Lung (tissue), 12 donors: ENCODE results near the gene AMBRA1. TPM values are rescaled to one million over a fixed set of nuclear protein-coding genes. Genes with fewer than 3 reads are reported as not detected.

Experiments used
- ATAC-seq: fragments of 200-7000 bp; cut with Tn5 transposase; one replicate; pipeline ENCODE4 v1.9.1; 2020; ENCODE audit warnings: moderate number of reproducible peaks; ENCODE audit not compliant: insufficient read depth, low FRiP score
- DNase-seq, 3 donors: peaks; one replicate each; pipeline ENCODE4 v3.0.0-alpha.2; 2013 to 2017
- H3K27ac ChIP-seq, 2 donors: one replicate each; pipeline ENCODE4 v1.5.1; 2013; ENCODE audit warnings: mild to moderate bottlenecking in 2 of 2, moderate library complexity in 2 of 2, control low read depth in 1 of 2, inconsistent platforms in 1 of 2, low read depth in 1 of 2, low read length in 1 of 2
- H3K27me3 ChIP-seq, 3 donors: one replicate each; pipeline ENCODE4 v1.5.1; 2013; ENCODE audit warnings: low read length in 2 of 3; ENCODE audit not compliant: control insufficient read depth in 3 of 3, insufficient read depth in 3 of 3
- H3K36me3 ChIP-seq, 4 donors: one replicate each; pipeline ENCODE4 v1.5.1; 2013; ENCODE audit warnings: low read length in 4 of 4, mild to moderate bottlenecking in 1 of 4, moderate library complexity in 1 of 4; ENCODE audit not compliant: control insufficient read depth in 4 of 4, insufficient read depth in 4 of 4
- H3K4me1 ChIP-seq, 5 donors: one replicate each; pipeline ENCODE4 v1.5.1; 2013; ENCODE audit warnings: low read length in 5 of 5, mild to moderate bottlenecking in 2 of 5, moderate library complexity in 1 of 5; ENCODE audit not compliant: control insufficient read depth in 5 of 5, insufficient read depth in 5 of 5
- H3K4me3 ChIP-seq: one replicate; pipeline ENCODE4 v1.5.1; 2013; ENCODE audit warnings: mild to moderate bottlenecking, control low read depth, moderate library complexity
- H3K9ac ChIP-seq, 2 donors: one replicate each; pipeline ENCODE4 v1.5.1; 2013; ENCODE audit warnings: low read length in 2 of 2, control low read depth in 1 of 2; ENCODE audit not compliant: insufficient read depth in 1 of 2
- H3K9me3 ChIP-seq, 4 donors: one replicate each; pipeline ENCODE4 v1.5.1; 2013; ENCODE audit warnings: low read length in 3 of 4, mild to moderate bottlenecking in 1 of 4, moderate library complexity in 1 of 4; ENCODE audit not compliant: control insufficient read depth in 4 of 4, insufficient read depth in 3 of 4
- CTCF ChIP-seq: IDR thresholded peaks from 2 replicates; pipeline ENCODE4 v1.5.1; 2012; ENCODE audit warnings: mild to moderate bottlenecking; ENCODE audit errors: control extremely low read depth, extremely low read depth
- WGBS, 2 donors: extraction: QIAGEN DNeasy Blood & Tissue Kit; methylation state at CpG; one replicate each; pipeline ENCODE4 v1.1.7; 2013; 5-methylcytosine and 5-hydroxymethylcytosine counted together
- polyA plus RNA-seq, 2 donors: library from polyadenylated mRNA; stranded (reverse); fragments of 200-250 nt; gene quantifications; one replicate each; pipeline ENCODE4 v1.2.1, GENCODE V29; 2013
- total RNA-seq, 2 donors: library from RNA; depleted of rRNA in 1 of 2; stranded (reverse); fragments of >200 nt in 1 of 2; gene quantifications; one replicate each; pipeline ENCODE4 v1.2.1, GENCODE V29; 2014 to 2021
- donor health status: control.
- donor health status: control.
- donor health status: Bipolar disorder and iron deficiency.
- donor health status: healthy.
- donor health status: DM: yes; HTN: yes; CAD: no.

Gene AMBRA1
- total and polyA plus RNA-seq, 4 donors, result 7.4 to 41.2 (median 23.7) TPM

- Histone ChIP-seq H3K27ac (no peak overlapping the region), H3K9ac (no peak overlapping the region), H3K9me3 (no peaks in the 10 kb centered on the region), H3K36me3 (no peaks in the 10 kb centered on the region), H3K4me1 (peaks cover 0 to 20% (median 6%) of the 10 kb centered on the region in 5 donors), H3K4me3 (no peak overlapping the region), H3K27me3 (no peaks in the 10 kb centered on the region)
- DNase-seq (no peak), ATAC-seq (no peak)
- TF ChIP-seq CTCF, result no peak
- WGBS, 2 donors, result 97 to 98% methylated on average over 7 of the region's 7 CpGs
Observed at GRCh38 chr11:46615756-46616155, 21.9 kb upstream of the AMBRA1 start.

GRCh38 chr11:46612326-46612725, 18.5 kb upstream of the AMBRA1 start:
- Histone ChIP-seq H3K27me3 (no peaks in the 10 kb centered on the region), H3K27ac (no peak overlapping the region), H3K36me3 (no peaks in the 10 kb centered on the region), H3K4me3 (no peak overlapping the region), H3K4me1 (peaks cover 0 to 8% (median 2%) of the 10 kb centered on the region in 5 donors), H3K9me3 (no peaks in the 10 kb centered on the region), H3K9ac (no peak overlapping the region)
- DNase-seq (no peak), ATAC-seq (no peak)
- TF ChIP-seq CTCF, result no peak
- 83 to 88% methylated on average over 2 of the region's 2 CpGs for WGBS, 2 donors

GRCh38 chr11:46611526-46612304, 17.9 kb upstream of the AMBRA1 start:
- Histone ChIP-seq H3K36me3 (no peaks in the 10 kb centered on the region), H3K4me3 (no peak overlapping the region), H3K9ac (no peak overlapping the region), H3K9me3 (no peaks in the 10 kb centered on the region), H3K4me1 (peaks cover 0 to 7% (median 2%) of the 10 kb centered on the region in 5 donors), H3K27me3 (no peaks in the 10 kb centered on the region), H3K27ac (no peak overlapping the region)
- no peak for ATAC-seq
- DNase-seq, result no peak
- 82 to 91% methylated on average over 5 of the region's 5 CpGs for WGBS, 2 donors
- TF ChIP-seq CTCF, result no peak

- DNase-seq (no peak), ATAC-seq (no peak)
- no peak overlapping the region for H3K4me3 ChIP-seq
- no peaks in the 10 kb centered on the region for H3K27me3 ChIP-seq
- no peaks in the 10 kb centered on the region for H3K9me3 ChIP-seq
- WGBS, 2 donors, result 89 to 92% methylated on average over 6 of the region's 6 CpGs
- H3K27ac ChIP-seq, result no peak overlapping the region
- TF ChIP-seq CTCF, result no peak
- H3K9ac ChIP-seq, result no peak overlapping the region
- H3K36me3 ChIP-seq, result no peaks in the 10 kb centered on the region
- H3K4me1 ChIP-seq, result peaks cover 0 to 7% (median 0%) of the 10 kb centered on the region in 5 donors
Observed at GRCh38 chr11:46609386-46609785, 15.6 kb upstream of the AMBRA1 start.
